H1 (cell line): Measurements from ENCODE around the gene PTPN22. TPM values are rescaled to one million over a fixed set of nuclear protein-coding genes. Genes with fewer than 3 reads are reported as not detected.

Experiments
- ATF3 ChIP-seq: IDR thresholded peaks from 2 replicates; pipeline ENCODE4 v1.6.1; 2011; ENCODE audit warnings: low read depth, mild to moderate bottlenecking, low read length; ENCODE audit not compliant: insufficient read depth
- KDM5A ChIP-seq: fragments of 200-600 bp; IDR thresholded peaks from 2 replicates; pipeline ENCODE4 v1.7.1; 2012; ENCODE audit warnings: mild to moderate bottlenecking, low read length, inconsistent platforms, mixed read lengths
- SAP30 ChIP-seq: fragments of 300-600 bp; sonication (generic); IDR thresholded peaks from 2 replicates; pipeline ENCODE4 v1.7.1; 2012; ENCODE audit warnings: low read length, moderate library complexity, mild to moderate bottlenecking, inconsistent platforms; ENCODE audit not compliant: insufficient read depth, insufficient replicate concordance
- SP1 ChIP-seq: IDR thresholded peaks from 2 replicates; pipeline ENCODE4 v1.6.1; 2011; ENCODE audit warnings: low read depth, low read length
- polyA plus RNA-seq, 7 experiments: library from polyadenylated mRNA; depleted of rRNA in 3 of 7; stranded (reverse) in 5 of 7; unstranded in 2 of 7; fragments of >200 nt in 5 of 7; fragments of 200-250 nt in 2 of 7; gene quantifications; 1 replicate in 5 of 7; 2 replicates in 1 of 7; 4 replicates in 1 of 7; pipeline versions ENCODE4 v1.2.1 to v1.2.3, GENCODE V29; 2011 to 2013; ENCODE audit warnings: missing spikeins in 2 of 7, mixed read lengths in 2 of 7
- total RNA-seq: library from RNA; stranded (reverse); fragmentation: NEBNext Ultra II Directional; extraction: Animal tissue kit (Norgen Biotek cat#: 25700); gene quantifications from 2 replicates; pipeline ENCODE4 v1.2.1, GENCODE V29; 2021

Gene PTPN22
- total and polyA plus RNA-seq, 2 of the 8 experiments (the other 6 are each of a cell fraction or from before 2014, with no cell fraction given) = not detected

GRCh38 chr1:113792471-113792870 lies 79.0 kb downstream of the PTPN22 start (continued):
- TF ChIP-seq ATF3 (no peak), SP1 (no peak), SAP30 (no peak), KDM5A (no peak)
